H54 (cell line): ENCODE data around the gene PARD3.

Experiments
- DNase-seq: peaks from one replicate; pipeline ENCODE4 v3.0.0; 2011; ENCODE audit warnings: low spot score, mixed read lengths; ENCODE audit not compliant: insufficient read length
- FAIRE-seq: peaks from 3 replicates; lab custom pipeline; 2011; peaks lifted over from hg19 to GRCh38; lab: Jason Lieb, UNC
- POLR2A ChIP-seq: IDR thresholded peaks from 2 replicates; pipeline ENCODE4 v1.6.1; 2011; ENCODE audit warnings: low read depth, mild to moderate bottlenecking, low read length

PARD3 gene

GRCh38 chr10:34256216-34256615 is 558.9 kb downstream of the PARD3 start:
- TF ChIP-seq POLR2A: no peak
- no peak for FAIRE-seq
- DNase-seq: no peak

GRCh38 chr10:34255035-34255434 is 560.1 kb downstream of the PARD3 start:
- FAIRE-seq (no peak), DNase-seq (no peak)
- TF ChIP-seq POLR2A: no peak

GRCh38 chr10:34254596-34254995 is 560.5 kb downstream of the PARD3 start:
- FAIRE-seq: peak; percentile 98
- peak; percentile 2 for DNase-seq
- TF ChIP-seq POLR2A: no peak

GRCh38 chr10:34252111-34252510 is 563.0 kb downstream of the PARD3 start:
- FAIRE-seq: no peak
- no peak for TF ChIP-seq POLR2A
- no peak for DNase-seq

- FAIRE-seq (no peak), DNase-seq (no peak)
- TF ChIP-seq POLR2A: no peak
Measured at GRCh38 chr10:34251177-34251576, 563.9 kb downstream of the PARD3 start.

- DNase-seq: no peak
- TF ChIP-seq POLR2A: no peak
- FAIRE-seq: no peak
Measured at GRCh38 chr10:34250722-34251121, 564.4 kb downstream of the PARD3 start.

GRCh38 chr10:34249634-34250033 is 565.5 kb downstream of the PARD3 start:
- no peak for TF ChIP-seq POLR2A
- FAIRE-seq (no peak), DNase-seq (no peak)

- FAIRE-seq (peak; percentile 45), DNase-seq (no peak)
Measured at GRCh38 chr10:34247560-34247959, 567.5 kb downstream of the PARD3 start.

GRCh38 chr10:34244756-34245484 is 570.2 kb downstream of the PARD3 start:
- DNase-seq (no peak), FAIRE-seq (no peak)
- TF ChIP-seq POLR2A: no peak

More at GRCh38 chr10:34247560-34247959, 567.5 kb downstream of the PARD3 start:
- TF ChIP-seq POLR2A: no peak

GRCh38 chr10:34241226-34242000 is 573.7 kb downstream of the PARD3 start:
- DNase-seq (no peak), FAIRE-seq (no peak)
- TF ChIP-seq POLR2A: no peak

GRCh38 chr10:34240039-34240438 is 575.1 kb downstream of the PARD3 start:
- FAIRE-seq (no peak), DNase-seq (no peak)
- no peak for TF ChIP-seq POLR2A

GRCh38 chr10:34237898-34238455 is 577.1 kb downstream of the PARD3 start:
- no peak for TF ChIP-seq POLR2A
- DNase-seq: no peak
- FAIRE-seq: no peak

GRCh38 chr10:34236931-34237330 is 578.2 kb downstream of the PARD3 start:
- DNase-seq: no peak
- no peak for TF ChIP-seq POLR2A
- FAIRE-seq: peak; percentile 30

- DNase-seq: peak; percentile 28
- FAIRE-seq: peak; percentile 84
- no peak for TF ChIP-seq POLR2A
Measured at GRCh38 chr10:34235164-34235832, 579.8 kb downstream of the PARD3 start.
